HepG2 (cell line): ENCODE measurements around the gene RASSF4. TPM values are rescaled to one million over a fixed set of nuclear protein-coding genes. Genes with fewer than 3 reads are reported as not detected.

Experiments used
- CBX1 ChIP-seq: IDR thresholded peaks from one replicate; pipeline ENCODE4 v1.6.1; 2016; ENCODE audit warnings: antibody characterized with exemption, low read depth
- CREB3 ChIP-seq: sonication (generic); formaldehyde crosslinking; IDR thresholded peaks from 2 replicates; pipeline ENCODE4 v1.5.0; 2020; ENCODE audit warnings: missing genetic modification reagents
- CSRNP2 ChIP-seq: sonication (generic); formaldehyde crosslinking; conservative IDR thresholded peaks from 2 replicates; pipeline ENCODE4 v1.8.0; 2022; ENCODE audit warnings: low read depth, missing genetic modification reagents
- EP300 ChIP-seq, 3 experiments: sonication (generic) in 1 of 3; formaldehyde crosslinking in 1 of 3; IDR thresholded peaks; 2 replicates each; pipeline versions ENCODE4 v1.5.1 to v1.6.1; 2011 to 2020; ENCODE audit warnings: low read depth in 2 of 3, low read length in 2 of 3, borderline replicate concordance in 1 of 3, improper control_type of control experiment in 1 of 3, mild to moderate bottlenecking in 1 of 3, missing genetic modification reagents in 1 of 3, moderate library complexity in 1 of 3
- ETV6 ChIP-seq: sonication (generic); formaldehyde crosslinking; conservative IDR thresholded peaks from 2 replicates; pipeline ENCODE4 v1.4.0; 2020; ENCODE audit warnings: missing genetic modification reagents
- FIP1L1 ChIP-seq: fragments of 200-400 bp; formaldehyde crosslinking; IDR thresholded peaks from 2 replicates; pipeline ENCODE4 v1.6.1; 2018; ENCODE audit warnings: low read depth, mild to moderate bottlenecking, low read length, moderate library complexity, borderline replicate concordance; ENCODE audit not compliant: insufficient read depth
- GLI4 ChIP-seq: sonication (generic); formaldehyde crosslinking; IDR thresholded peaks from 2 replicates; pipeline ENCODE4 v1.5.1; 2020; ENCODE audit warnings: missing genetic modification reagents, mild to moderate bottlenecking, moderate library complexity, borderline replicate concordance
- HDAC2 ChIP-seq: sonication (generic); formaldehyde crosslinking; IDR thresholded peaks from 2 replicates; pipeline ENCODE4 v1.4.0; 2020; ENCODE audit warnings: missing genetic modification reagents
- HOXA3 ChIP-seq: sonication (generic); formaldehyde crosslinking; IDR thresholded peaks from 2 replicates; pipeline ENCODE4 v1.5.0; 2020; ENCODE audit warnings: missing genetic modification reagents
- KDM2A ChIP-seq: sonication (generic); formaldehyde crosslinking; IDR thresholded peaks from 2 replicates; pipeline ENCODE4 v1.4.0; 2020; ENCODE audit warnings: low read depth, missing genetic modification reagents, borderline replicate concordance
- NR2F1 ChIP-seq, 2 experiments: fragments of 450-650 bp in 1 of 2; formaldehyde crosslinking in 1 of 2; IDR thresholded peaks; 2 replicates each; pipeline versions ENCODE4 v1.5.0 to v1.6.1; 2016 to 2020; ENCODE audit warnings: mild to moderate bottlenecking in 1 of 2, missing compliant biosample characterization in 1 of 2, missing genetic modification reagents in 1 of 2, moderate library complexity in 1 of 2
- PAX8 ChIP-seq: sonication (generic); formaldehyde crosslinking; IDR thresholded peaks from 2 replicates; pipeline ENCODE4 v1.8.0; 2022; ENCODE audit warnings: mild to moderate bottlenecking, missing genetic modification reagents, borderline replicate concordance
- RBAK ChIP-seq: sonication (generic); formaldehyde crosslinking; IDR thresholded peaks from 2 replicates; pipeline ENCODE4 v1.5.1; 2020; ENCODE audit warnings: mild to moderate bottlenecking, missing genetic modification reagents
- RBFOX2 ChIP-seq: fragments of 200-400 bp; formaldehyde crosslinking; IDR thresholded peaks from 2 replicates; pipeline ENCODE4 v1.6.1; 2017; ENCODE audit warnings: low read depth, mild to moderate bottlenecking, low read length
- RNF2 ChIP-seq: fragments of 450-650 bp; conservative IDR thresholded peaks from 2 replicates; pipeline ENCODE4 v1.6.1; 2016; ENCODE audit warnings: low read depth
- SALL2 ChIP-seq: sonication (generic); formaldehyde crosslinking; IDR thresholded peaks from 2 replicates; pipeline ENCODE4 v1.8.1; 2023; ENCODE audit warnings: mild to moderate bottlenecking, missing genetic modification reagents, inconsistent platforms
- SKI ChIP-seq: fragments of 450-650 bp; IDR thresholded peaks from one replicate; pipeline ENCODE4 v1.6.1; 2018; ENCODE audit warnings: mild to moderate bottlenecking; ENCODE audit not compliant: partially characterized antibody
- ZBTB37 ChIP-seq: sonication (generic); formaldehyde crosslinking; IDR thresholded peaks from 2 replicates; pipeline ENCODE4 v1.4.0; 2020; ENCODE audit warnings: mild to moderate bottlenecking, missing genetic modification reagents
- ZFP91 ChIP-seq: sonication (generic); formaldehyde crosslinking; IDR thresholded peaks from 2 replicates; pipeline ENCODE4 v1.9.0; 2022; ENCODE audit warnings: missing genetic modification reagents, mild to moderate bottlenecking, borderline replicate concordance
- ZKSCAN5 ChIP-seq: sonication (generic); formaldehyde crosslinking; IDR thresholded peaks from 2 replicates; pipeline ENCODE4 v1.5.1; 2020; ENCODE audit warnings: mild to moderate bottlenecking, missing genetic modification reagents
- ZNF317 ChIP-seq: sonication (generic); formaldehyde crosslinking; IDR thresholded peaks from 2 replicates; pipeline ENCODE4 v1.5.0; 2020; ENCODE audit warnings: mild to moderate bottlenecking, missing genetic modification reagents
- ZNF75D ChIP-seq: sonication (generic); formaldehyde crosslinking; IDR thresholded peaks from 2 replicates; pipeline ENCODE4 v1.8.1; 2023; ENCODE audit warnings: missing genetic modification reagents, mild to moderate bottlenecking, borderline replicate concordance
- ZSCAN22 ChIP-seq: sonication (generic); formaldehyde crosslinking; IDR thresholded peaks from 2 replicates; pipeline ENCODE4 v1.4.0; 2020; ENCODE audit warnings: mild to moderate bottlenecking, missing genetic modification reagents
- polyA plus RNA-seq, 8 experiments: library from polyadenylated mRNA; depleted of rRNA in 3 of 8; stranded (reverse) in 7 of 8; unstranded in 1 of 8; fragments of >200 nt; fragmentation: Illumina TruSeq in 4 of 8; extraction: Trizol in 4 of 8; gene quantifications; 2 replicates each; pipeline versions ENCODE4 v1.2.1 to v1.2.3, GENCODE V29; 2011 to 2016; ENCODE audit warnings: low read depth in 4 of 8, missing spikeins in 1 of 8, mixed read lengths in 1 of 8; ENCODE audit not compliant: insufficient read depth in 1 of 8
- total RNA-seq, 5 experiments: library from RNA; depleted of rRNA; stranded (reverse); fragments of >200 nt; fragmentation: Illumina TruSeq; extraction: Trizol; gene quantifications; 2 replicates each; pipeline ENCODE4 v1.2.3, GENCODE V29; 2016; ENCODE audit warnings: low read depth in 1 of 5

Gene RASSF4
- total and polyA plus RNA-seq, 2 of the 13 experiments (the other 11 are each of a cell fraction or from before 2014, with no cell fraction given): 34.0 to 51.7 TPM

- no peak for TF ChIP-seq ZNF317 (CRISPR knock-in tag)
- TF ChIP-seq RBFOX2: peak; percentile 98
- TF ChIP-seq ZSCAN22 (CRISPR knock-in tag): no peak
- TF ChIP-seq HOXA3 (CRISPR knock-in tag): no peak
- no peak for TF ChIP-seq RBAK
- no peak for TF ChIP-seq FIP1L1
- no peak for TF ChIP-seq ZBTB37 (CRISPR knock-in tag)
- TF ChIP-seq SALL2: no peak
- no peak for TF ChIP-seq SKI
- no peak for TF ChIP-seq NR2F1 (CRISPR knock-in tag; IDR thresholded peaks at IDR 0.05)
- TF ChIP-seq ZKSCAN5: no peak
- no peak for TF ChIP-seq GLI4 (CRISPR knock-in tag)
- peak; percentile 46; the same call in 1 of the 2 replicates for TF ChIP-seq ZFP91 (CRISPR knock-in tag)
- no peak for TF ChIP-seq ZNF75D (CRISPR knock-in tag)
- TF ChIP-seq CREB3 (CRISPR knock-in tag): no peak; the same call in 1 of the 2 replicates
- no peak for TF ChIP-seq RNF2
- no peak for TF ChIP-seq KDM2A (CRISPR knock-in tag)
- TF ChIP-seq CBX1: no peak
- TF ChIP-seq EP300 (IDR thresholded peaks at IDR 0.05; ENCODE audit: low read depth in 2 of 2, low read length in 2 of 2): no peak
- no peak for TF ChIP-seq EP300 (CRISPR knock-in tag; IDR thresholded peaks at IDR 0.05; ENCODE audit: borderline replicate concordance)
- TF ChIP-seq ETV6: no peak; the same call in 1 of the 2 replicates
- no peak for TF ChIP-seq CSRNP2 (CRISPR knock-in tag)
- TF ChIP-seq HDAC2 (CRISPR knock-in tag): no peak; the same call in 1 of the 2 replicates
- TF ChIP-seq PAX8 (CRISPR knock-in tag): no peak; the same call in 1 of the 2 replicates
Observed at GRCh38 chr10:44977287-44978212, 17.9 kb downstream of the RASSF4 start (continued).
